Progenitor cell of endocrine pancreas (in vitro differentiated cells): ENCODE results near the gene TAAR2. TPM values are rescaled to one million over a fixed set of nuclear protein-coding genes. Genes with fewer than 3 reads are reported as not detected.

Source experiments
- DNase-seq: peaks from one replicate; pipeline ENCODE4 v3.0.0; 2021; ENCODE audit warnings: low spot score; ENCODE audit not compliant: unreplicated experiment
- H3K27ac Mint-ChIP-seq: 2 replicates; pipeline ENCODE4 v1.8.0; 2021; ENCODE audit warnings: mild to moderate bottlenecking, moderate library complexity, mixed read lengths
- H3K27me3 Mint-ChIP-seq: 2 replicates; pipeline ENCODE4 v1.8.0; 2021; ENCODE audit warnings: mixed read lengths
- H3K36me3 Mint-ChIP-seq: 2 replicates; pipeline ENCODE4 v1.8.0; 2022; ENCODE audit warnings: mixed read lengths; ENCODE audit not compliant: insufficient read depth
- H3K4me1 Mint-ChIP-seq: 2 replicates; pipeline ENCODE4 v1.8.0; 2021; ENCODE audit warnings: low read depth, mixed read lengths
- H3K4me3 Mint-ChIP-seq: 2 replicates; pipeline ENCODE4 v1.8.0; 2021; ENCODE audit warnings: low read depth, mild to moderate bottlenecking, moderate library complexity, mixed read lengths
- H3K9me3 Mint-ChIP-seq: 2 replicates; pipeline ENCODE4 v1.8.0; 2021; ENCODE audit warnings: low read depth, mixed read lengths
- CTCF ChIP-seq: fragments of 200-600 bp; sonication (generic); IDR thresholded peaks from one replicate; pipeline ENCODE4 v1.5.0; 2021; ENCODE audit warnings: antibody characterized with exemption, mild to moderate bottlenecking; ENCODE audit not compliant: unreplicated experiment
- total RNA-seq: library from RNA; stranded (reverse); gene quantifications from 2 replicates; pipeline ENCODE4 v1.2.1, GENCODE V29; 2021

TAAR2 gene
- total RNA-seq, 1 donor from 2014 or later: not detected

- no peak overlapping the region for H3K27ac Mint-ChIP-seq
Measured at GRCh38 chr6:132664309-132665034, 40.4 kb upstream of the TAAR2 start.

GRCh38 chr6:132663661-132664060 lies 39.6 kb upstream of the TAAR2 start:
- Mint-ChIP-seq H3K9me3 (peaks cover 9% of the 10 kb centered on the region), H3K4me1 (peaks cover 11% of the 10 kb centered on the region)

More at GRCh38 chr6:132664309-132665034, 40.4 kb upstream of the TAAR2 start:
- H3K4me1 Mint-ChIP-seq: peaks cover 11% of the 10 kb centered on the region
- no peak for TF ChIP-seq CTCF
- H3K4me3 Mint-ChIP-seq: no peak overlapping the region
- no peak for DNase-seq
- H3K36me3 Mint-ChIP-seq: no peaks in the 10 kb centered on the region
- no peaks in the 10 kb centered on the region for H3K27me3 Mint-ChIP-seq
- H3K9me3 Mint-ChIP-seq: peaks cover 9% of the 10 kb centered on the region

GRCh38 chr6:132661906-132662305 lies 37.8 kb upstream of the TAAR2 start:
- Mint-ChIP-seq H3K9me3 (peaks cover 9% of the 10 kb centered on the region), H3K27me3 (no peaks in the 10 kb centered on the region), H3K27ac (no peak overlapping the region), H3K4me1 (peaks cover 11% of the 10 kb centered on the region), H3K4me3 (no peak overlapping the region), H3K36me3 (no peaks in the 10 kb centered on the region)
- no peak for DNase-seq
- no peak for TF ChIP-seq CTCF

More at GRCh38 chr6:132663661-132664060, 39.6 kb upstream of the TAAR2 start:
- no peak overlapping the region for H3K27ac Mint-ChIP-seq
- no peaks in the 10 kb centered on the region for H3K36me3 Mint-ChIP-seq
- no peak overlapping the region for H3K4me3 Mint-ChIP-seq
- H3K27me3 Mint-ChIP-seq: no peaks in the 10 kb centered on the region
- no peak for DNase-seq
- no peak for TF ChIP-seq CTCF

GRCh38 chr6:132659082-132659481 lies 35.0 kb upstream of the TAAR2 start, which contains the start of gene TAAR1:
TSS of gene TAAR1 (minus strand) at chr6:132659182. CDS start at chr6:132646003, 13,179 bp downstream.
- Mint-ChIP-seq H3K4me3 (no peak within 1 kb of the TSS), H3K27ac (no peak within 1 kb of the TSS)
- no peak for TF ChIP-seq CTCF

GRCh38 chr6:132651062-132651461 lies 27.0 kb upstream of the TAAR2 start:
- H3K9me3 Mint-ChIP-seq: no peaks in the 10 kb centered on the region
- no peak overlapping the region for H3K4me3 Mint-ChIP-seq
- H3K27me3 Mint-ChIP-seq: peaks cover 29% of the 10 kb centered on the region
- no peaks in the 10 kb centered on the region for H3K36me3 Mint-ChIP-seq
- DNase-seq: no peak
- H3K4me1 Mint-ChIP-seq: peaks cover 2% of the 10 kb centered on the region
- TF ChIP-seq CTCF: no peak
- no peak overlapping the region for H3K27ac Mint-ChIP-seq

More at GRCh38 chr6:132659082-132659481, 35.0 kb upstream of the TAAR2 start, which contains the start of gene TAAR1:
- DNase-seq: no peak
- Mint-ChIP-seq H3K36me3 (no peaks in the 10 kb centered on the region), H3K4me1 (no peaks in the 10 kb centered on the region), H3K9me3 (peaks cover 3% of the 10 kb centered on the region), H3K27me3 (peaks cover 17% of the 10 kb centered on the region)
